ENCODE measurements around the gene ZNF629. TPM values are rescaled to one million over a fixed set of nuclear protein-coding genes. Genes with fewer than 3 reads are reported as not detected.

Gene ZNF629
- total RNA-seq, 4 donors from 2014 or later = 5.0 to 11.4 (median 6.2) TPM

DNA sequence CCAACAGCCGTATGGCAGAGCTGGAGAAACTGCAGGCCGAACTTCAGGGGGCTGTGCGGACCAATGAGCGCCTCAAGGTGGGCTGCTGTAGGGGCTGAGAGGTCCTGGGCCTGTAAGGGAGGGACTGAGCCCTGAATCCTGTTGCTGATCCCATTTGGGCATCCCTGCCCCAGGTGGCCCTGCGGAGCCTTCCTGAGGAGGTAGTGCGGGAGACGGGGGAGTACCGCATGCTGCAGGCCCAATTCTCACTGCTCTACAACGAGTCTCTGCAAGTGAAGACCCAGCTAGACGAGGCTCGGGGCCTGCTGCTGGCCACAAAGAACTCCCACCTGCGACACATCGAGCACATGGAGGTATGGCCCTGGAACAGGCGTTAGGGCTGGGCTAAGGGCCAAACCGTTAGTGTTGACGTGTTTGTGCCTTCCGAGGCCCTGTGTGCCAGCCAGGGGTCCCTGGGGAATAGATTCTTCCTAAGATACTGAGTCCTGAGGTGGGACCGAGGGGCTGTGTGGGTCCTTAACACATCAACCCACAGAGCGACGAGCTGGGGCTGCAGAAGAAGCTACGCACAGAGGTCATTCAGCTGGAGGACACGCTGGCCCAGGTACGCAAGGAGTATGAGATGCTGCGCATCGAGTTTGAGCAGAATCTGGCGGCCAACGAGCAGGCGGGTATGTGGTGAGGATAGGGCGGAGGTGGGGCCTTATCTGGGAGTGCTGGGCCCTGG, 20.6 kb downstream of the ZNF629 start:
- intact Hi-C loops (cut with DNase I) = no loop called here
- Histone ChIP-seq H3K4me3 (no peak overlapping the region), H3K4me1 (peaks cover 10 to 26% (median 12%) of the 10 kb centered on the region in 3 donors), H3K27me3 (no peaks in the 10 kb centered on the region), H3K27ac (no peak overlapping the region), H3K36me3 (peaks cover 51 to 84% (median 69%) of the 10 kb centered on the region in 3 donors), H3K9me3 (no peaks in the 10 kb centered on the region)
- no peak for DNase-seq
- TF ChIP-seq, protein P1, sequence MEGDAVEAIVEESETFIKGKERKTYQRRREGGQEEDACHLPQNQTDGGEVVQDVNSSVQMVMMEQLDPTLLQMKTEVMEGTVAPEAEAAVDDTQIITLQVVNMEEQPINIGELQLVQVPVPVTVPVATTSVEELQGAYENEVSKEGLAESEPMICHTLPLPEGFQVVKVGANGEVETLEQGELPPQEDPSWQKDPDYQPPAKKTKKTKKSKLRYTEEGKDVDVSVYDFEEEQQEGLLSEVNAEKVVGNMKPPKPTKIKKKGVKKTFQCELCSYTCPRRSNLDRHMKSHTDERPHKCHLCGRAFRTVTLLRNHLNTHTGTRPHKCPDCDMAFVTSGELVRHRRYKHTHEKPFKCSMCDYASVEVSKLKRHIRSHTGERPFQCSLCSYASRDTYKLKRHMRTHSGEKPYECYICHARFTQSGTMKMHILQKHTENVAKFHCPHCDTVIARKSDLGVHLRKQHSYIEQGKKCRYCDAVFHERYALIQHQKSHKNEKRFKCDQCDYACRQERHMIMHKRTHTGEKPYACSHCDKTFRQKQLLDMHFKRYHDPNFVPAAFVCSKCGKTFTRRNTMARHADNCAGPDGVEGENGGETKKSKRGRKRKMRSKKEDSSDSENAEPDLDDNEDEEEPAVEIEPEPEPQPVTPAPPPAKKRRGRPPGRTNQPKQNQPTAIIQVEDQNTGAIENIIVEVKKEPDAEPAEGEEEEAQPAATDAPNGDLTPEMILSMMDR (IDR thresholded peaks at IDR 0.05) = no peak
- TF ChIP-seq POLR2A (IDR thresholded peaks at IDR 0.05) = no peak
- WGBS, 2 donors = 87 to 91% methylated on average over 20 to 24 of the region's 29 CpGs

DNA sequence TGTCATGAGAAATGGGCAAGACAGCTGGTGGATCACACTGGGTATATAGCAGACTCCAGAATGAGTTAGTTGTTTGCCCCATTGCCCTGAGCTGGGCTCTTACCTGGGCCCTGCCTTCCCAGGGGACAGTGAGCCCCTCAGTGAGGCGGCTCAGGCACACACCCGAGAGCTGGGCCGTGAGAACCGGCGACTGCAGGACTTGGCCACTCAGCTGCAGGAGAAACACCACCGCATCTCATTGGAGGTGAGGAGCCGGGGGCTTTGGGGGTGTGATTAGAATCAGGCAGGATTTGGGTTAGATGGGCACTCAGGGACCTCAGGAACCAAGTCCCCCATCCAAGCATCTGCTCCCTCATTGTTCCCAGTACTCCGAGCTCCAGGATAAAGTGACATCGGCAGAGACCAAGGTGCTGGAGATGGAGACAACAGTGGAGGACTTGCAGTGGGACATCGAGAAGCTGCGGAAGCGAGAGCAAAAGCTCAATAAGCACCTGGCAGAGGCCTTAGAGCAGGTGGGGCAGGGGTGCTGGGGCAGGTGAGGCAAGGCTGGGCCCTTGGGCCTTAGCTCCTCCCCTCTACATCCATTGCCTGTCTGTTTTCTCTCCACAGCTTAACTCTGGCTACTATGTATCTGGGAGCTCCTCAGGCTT, 22.1 kb downstream of the ZNF629 start:
- TF ChIP-seq POLR2A (IDR thresholded peaks at IDR 0.05) = no peak
- TF ChIP-seq, protein P1 (IDR thresholded peaks at IDR 0.05) = no peak
- H3K9me3 ChIP-seq = no peaks in the 10 kb centered on the region
- DNase-seq = no peak
- H3K27me3 ChIP-seq = no peaks in the 10 kb centered on the region
- intact Hi-C loops (cut with DNase I) = no loop called here
- peaks cover 50 to 69% (median 57%) of the 10 kb centered on the region in 3 donors for H3K36me3 ChIP-seq
- 95 to 96% methylated on average over 5 to 7 of the region's 12 CpGs for WGBS, 2 donors
- H3K27ac ChIP-seq = no peak overlapping the region
- H3K4me1 ChIP-seq = peaks cover 16 to 40% (median 18%) of the 10 kb centered on the region in 3 donors
- H3K4me3 ChIP-seq = no peak overlapping the region

DNA sequence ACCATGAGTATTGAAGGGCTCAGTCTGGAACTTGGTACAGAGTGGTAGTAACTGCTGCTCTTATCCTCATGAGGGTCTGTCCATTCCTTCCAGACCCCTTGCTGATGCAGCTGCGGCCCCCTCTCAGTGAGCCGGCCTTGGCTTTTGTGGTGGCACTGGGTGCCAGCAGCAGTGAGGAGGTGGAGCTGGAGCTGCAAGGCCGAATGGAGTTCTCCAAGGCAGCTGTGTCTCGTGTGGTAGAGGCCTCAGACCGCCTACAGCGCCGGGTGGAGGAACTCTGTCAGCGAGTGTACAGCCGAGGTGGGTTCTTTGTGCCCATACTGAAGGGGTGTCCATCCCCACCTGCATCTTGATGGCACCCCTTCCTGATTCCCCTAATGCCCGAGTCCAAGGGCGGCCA, 22.9 kb downstream of the ZNF629 start:
- H3K27ac ChIP-seq = no peak overlapping the region
- WGBS, 2 donors = 80 to 100% methylated on average over 2 to 3 of the region's 11 CpGs
- no peak for TF ChIP-seq POLR2A (IDR thresholded peaks at IDR 0.05)
- TF ChIP-seq, protein P1 (IDR thresholded peaks at IDR 0.05) = no peak
- DNase-seq = no peak
- H3K27me3 ChIP-seq = no peaks in the 10 kb centered on the region
- no peak overlapping the region for H3K4me3 ChIP-seq
- intact Hi-C loops (cut with DNase I) = no loop called here
- H3K36me3 ChIP-seq = peaks cover 46 to 63% (median 49%) of the 10 kb centered on the region in 3 donors
- no peaks in the 10 kb centered on the region for H3K9me3 ChIP-seq
- H3K4me1 ChIP-seq = peaks cover 16 to 40% (median 18%) of the 10 kb centered on the region in 3 donors

- intact Hi-C loops (cut with DNase I) = no loop called here
- Histone ChIP-seq H3K27ac (peak overlapping the region; percentile 92 to 98 (median 94)), H3K27me3 (no peaks in the 10 kb centered on the region), H3K4me3 (peak overlapping the region; percentile 60 to 95 (median 84)), H3K36me3 (peaks cover 36 to 62% (median 39%) of the 10 kb centered on the region in 3 donors), H3K9me3 (no peaks in the 10 kb centered on the region), H3K4me1 (peaks cover 16 to 40% (median 18%) of the 10 kb centered on the region in 3 donors)
- DNase-seq = no peak
- no peak for TF ChIP-seq POLR2A (IDR thresholded peaks at IDR 0.05)
- WGBS, 2 donors = 64 to 77% methylated on average over 10 to 13 of the region's 15 CpGs
These were observed 23.8 kb downstream of the ZNF629 start for GRCh38 chr16:30762991-30763725.

GRCh38 chr16:30761928-30762902, 24.8 kb downstream of the ZNF629 start, which contains the start of the genes CFAP119 and RNF40:
Gene CFAP119 (minus strand): TSS chr16:30762062. CDS start chr16:30761748, 314 bp downstream.
Gene RNF40 (plus strand): TSS chr16:30762322. CDS start chr16:30762546, 224 bp downstream.
- peak within 1 kb of the TSS; percentile 60 to 95 (median 84) for H3K4me3 ChIP-seq
- H3K4me1 ChIP-seq = peaks cover 16 to 40% (median 18%) of the 10 kb centered on the region in 3 donors
- no peaks in the 10 kb centered on the region for H3K9me3 ChIP-seq
- DNase-seq = peak; percentile 77
- peak in 2 of 4 donors; percentile 66 to 86 for TF ChIP-seq POLR2A (IDR thresholded peaks at IDR 0.05)
- TF ChIP-seq, protein P1 (IDR thresholded peaks at IDR 0.05) = peak in 1 of 6 experiments; percentile 16
- H3K36me3 ChIP-seq = peaks cover 30 to 56% (median 32%) of the 10 kb centered on the region in 3 donors
- WGBS, 2 donors = 0 to 1% methylated on average over 15 to 30 of the region's 60 CpGs
- no peaks in the 10 kb centered on the region for H3K27me3 ChIP-seq
- peak within 1 kb of the TSS; percentile 92 to 98 (median 94) for H3K27ac ChIP-seq
- intact Hi-C loops (cut with DNase I) = no loop called here
